Osteocyte (in vitro differentiated cells): ENCODE results near the gene OLFML2A. TPM values are rescaled to one million over a fixed set of nuclear protein-coding genes. Genes with fewer than 3 reads are reported as not detected.
"Not testable (repeated sequence)": the region's sequence is repeated elsewhere in the genome, so short reads cannot be mapped to it uniquely, and the experiment has no call there.

Experiments
- DNase-seq: peaks from one replicate; pipeline ENCODE4 v3.0.0; 2021; ENCODE audit warnings: mixed read lengths; ENCODE audit not compliant: unreplicated experiment; ENCODE audit errors: extremely low spot score
- H3K27ac Mint-ChIP-seq: one replicate; pipeline ENCODE4 v1.8.0; 2021; ENCODE audit warnings: mild to moderate bottlenecking, mixed read lengths; ENCODE audit not compliant: unreplicated experiment
- H3K27me3 Mint-ChIP-seq: one replicate; pipeline ENCODE4 v1.8.0; 2021; ENCODE audit warnings: mixed read lengths; ENCODE audit not compliant: unreplicated experiment
- H3K36me3 Mint-ChIP-seq: one replicate; pipeline ENCODE4 v1.8.0; 2021; ENCODE audit warnings: mixed read lengths; ENCODE audit not compliant: unreplicated experiment
- H3K4me1 Mint-ChIP-seq: one replicate; pipeline ENCODE4 v1.8.0; 2021; ENCODE audit warnings: mixed read lengths; ENCODE audit not compliant: unreplicated experiment
- H3K4me3 Mint-ChIP-seq: one replicate; pipeline ENCODE4 v1.8.0; 2021; ENCODE audit warnings: mild to moderate bottlenecking, moderate library complexity, mixed read lengths; ENCODE audit not compliant: unreplicated experiment
- H3K9me3 Mint-ChIP-seq: one replicate; pipeline ENCODE4 v1.8.0; 2021; ENCODE audit warnings: mixed read lengths; ENCODE audit not compliant: unreplicated experiment
- CTCF ChIP-seq: fragments of 200-600 bp; sonication (generic); IDR thresholded peaks from 2 replicates; pipeline ENCODE4 v1.5.0; 2021; ENCODE audit warnings: antibody characterized with exemption, mild to moderate bottlenecking, moderate library complexity
- total RNA-seq: library from RNA; stranded (reverse); gene quantifications from 2 replicates; pipeline ENCODE4 v1.2.1, GENCODE V29; 2021

Gene OLFML2A
- total RNA-seq, 1 donor from 2014 or later: 146 TPM

- Mint-ChIP-seq H3K36me3 (no peaks in the 10 kb centered on the region), H3K9me3 (no peaks in the 10 kb centered on the region), H3K4me1 (peaks cover 25% of the 10 kb centered on the region), H3K27me3 (peaks cover 40% of the 10 kb centered on the region), H3K4me3 (peak within 1 kb of the TSS; percentile 83), H3K27ac (peak within 1 kb of the TSS; percentile 87)
- peak; percentile 98 for DNase-seq
- TF ChIP-seq CTCF: peak; percentile 40
Measured at GRCh38 chr9:124771021-124771866, 5.7 kb upstream of the OLFML2A start, which contains the start of gene NR6A1. Gene NR6A1, minus strand, starts transcription at chr9:124771311.

- peak; percentile 99 for TF ChIP-seq CTCF
- Mint-ChIP-seq H3K9me3 (no peaks in the 10 kb centered on the region), H3K27ac (peak overlapping the region; percentile 87), H3K27me3 (peaks cover 32% of the 10 kb centered on the region), H3K4me1 (peaks cover 30% of the 10 kb centered on the region), H3K4me3 (peak overlapping the region; percentile 83), H3K36me3 (no peaks in the 10 kb centered on the region)
- peak; percentile 93 for DNase-seq
Measured at GRCh38 chr9:124771867-124772679, 4.9 kb upstream of the OLFML2A start.

- peaks cover 32% of the 10 kb centered on the region for H3K4me1 Mint-ChIP-seq
- DNase-seq, H3K4me3 Mint-ChIP-seq, H3K27ac Mint-ChIP-seq, H3K9me3 Mint-ChIP-seq, H3K36me3 Mint-ChIP-seq: not testable (repeated sequence)
- peaks cover 25% of the 10 kb centered on the region for H3K27me3 Mint-ChIP-seq
Measured at GRCh38 chr9:124772877-124773276, 4.1 kb upstream of the OLFML2A start.

GRCh38 chr9:124773473-124774128 lies 3.3 kb upstream of the OLFML2A start:
- TF ChIP-seq CTCF: no peak
- Mint-ChIP-seq H3K4me1 (peaks cover 37% of the 10 kb centered on the region), H3K27ac (no peak overlapping the region), H3K4me3 (no peak overlapping the region), H3K27me3 (peaks cover 18% of the 10 kb centered on the region), H3K9me3 (no peaks in the 10 kb centered on the region), H3K36me3 (no peaks in the 10 kb centered on the region)
- no peak for DNase-seq

GRCh38 chr9:124774129-124774978 lies 2.6 kb upstream of the OLFML2A start:
- no peak overlapping the region for H3K27ac Mint-ChIP-seq
- H3K4me3 Mint-ChIP-seq: no peak overlapping the region
- DNase-seq: peak; percentile 93
- H3K36me3 Mint-ChIP-seq: no peaks in the 10 kb centered on the region
- peaks cover 11% of the 10 kb centered on the region for H3K27me3 Mint-ChIP-seq
- H3K9me3 Mint-ChIP-seq: no peaks in the 10 kb centered on the region
- TF ChIP-seq CTCF: peak; percentile 90
- H3K4me1 Mint-ChIP-seq: peaks cover 40% of the 10 kb centered on the region
